Putamen (tissue), 1 donor: ENCODE results near the gene TEAD1.

ENCODE experiments used
- DNase-seq: peaks from one replicate; pipeline ENCODE4 v3.0.0-alpha.2; 2016; ENCODE audit warnings: low spot score

TEAD1 gene

GRCh38 chr11:12707500-12707880, 33.3 kb downstream of the TEAD1 start:
- DNase-seq, result no peak

GRCh38 chr11:12711496-12711895, 37.3 kb downstream of the TEAD1 start:
- no peak for DNase-seq

- no peak for DNase-seq
These were observed 37.9 kb downstream of the TEAD1 start for GRCh38 chr11:12712132-12712531.

GRCh38 chr11:12715131-12715530, 40.9 kb downstream of the TEAD1 start:
- no peak for DNase-seq

- no peak for DNase-seq
These were observed 41.7 kb downstream of the TEAD1 start for GRCh38 chr11:12715941-12716340.

- DNase-seq, result no peak
These were observed 42.6 kb downstream of the TEAD1 start for GRCh38 chr11:12716816-12717215.

- DNase-seq, result no peak
These were observed 43.6 kb downstream of the TEAD1 start for GRCh38 chr11:12717851-12718291.

GRCh38 chr11:12719221-12719620, 45.0 kb downstream of the TEAD1 start:
- no peak for DNase-seq

GRCh38 chr11:12721816-12722604, 47.8 kb downstream of the TEAD1 start:
- no peak for DNase-seq

- no peak for DNase-seq
These were observed 49.4 kb downstream of the TEAD1 start for GRCh38 chr11:12723421-12724300.

GRCh38 chr11:12724301-12725054, 50.3 kb downstream of the TEAD1 start:
- DNase-seq, result no peak

GRCh38 chr11:12725055-12725862, 51.0 kb downstream of the TEAD1 start:
- no peak for DNase-seq

- DNase-seq, result no peak
These were observed 51.9 kb downstream of the TEAD1 start for GRCh38 chr11:12725863-12726682.

GRCh38 chr11:12727563-12728211, 53.5 kb downstream of the TEAD1 start:
- no peak for DNase-seq

- DNase-seq, result no peak
These were observed 54.2 kb downstream of the TEAD1 start for GRCh38 chr11:12728417-12728816.

GRCh38 chr11:12729941-12730340, 55.7 kb downstream of the TEAD1 start:
- no peak for DNase-seq

- no peak for DNase-seq
These were observed 57.7 kb downstream of the TEAD1 start for GRCh38 chr11:12731841-12732336.

GRCh38 chr11:12733091-12733490, 58.9 kb downstream of the TEAD1 start:
- no peak for DNase-seq

- DNase-seq, result no peak
These were observed 60.4 kb downstream of the TEAD1 start for GRCh38 chr11:12734625-12735024.

GRCh38 chr11:12735262-12735661, 61.0 kb downstream of the TEAD1 start:
- DNase-seq, result no peak
